ENCODE data around the gene TBL1X. TPM values are rescaled to one million over a fixed set of nuclear protein-coding genes. Genes with fewer than 3 reads are reported as not detected.

The TBL1X gene
- total and polyA plus RNA-seq, 2 of the 13 experiments (the other 11 are each of a cell fraction or from before 2014, with no cell fraction given) = 17.6 to 19.9 TPM

GRCh38 chrX:9591496-9591895 lies 126.6 kb downstream of the TBL1X start:
- ChIA-PET CTCF (ENCODE audit: low intra/inter-chr PET ratio, low total read pairs) (no interaction called here), POLR2A (no interaction called here)
- no peak for ATAC-seq
- H3K36me3 ChIP-seq (replicated peaks in 1 of 2; ENCODE audit: control insufficient read depth in 1 of 2, insufficient read depth in 2 of 2, low read length in 2 of 2) = no peaks in the 10 kb centered on the region
- in situ Hi-C loops (cut with HindIII; ENCODE audit: extremely low pct_ligation_motif_present, low pct_unique_long_range_greater_than_20kb) = no loop called here
- no peaks in the 10 kb centered on the region for H3K9me3 ChIP-seq (ENCODE audit: low read length)
- WGBS (ENCODE audit: low lambda C conversion rate) = 100% methylated on average over 2 of the region's 2 CpGs
- H3K79me2 ChIP-seq (ENCODE audit: insufficient read depth, low read length) = peaks cover 4% of the 10 kb centered on the region
- no peak overlapping the region for H3K4me3 ChIP-seq (replicated peaks in 1 of 3; ENCODE audit: insufficient read depth in 1 of 3, low read depth in 2 of 3, low read length in 3 of 3)
- intact Hi-C loops (cut with micrococcal nuclease; ENCODE audit: unreplicated experiment) = no loop called here
- TF ChIP-seq BRF2 (CRISPR knock-in tag; IDR thresholded peaks at IDR 0.05) = no peak
- no peaks in the 10 kb centered on the region for H3K4me1 ChIP-seq (ENCODE audit: insufficient read depth, low read length)
- H3K4me2 ChIP-seq (ENCODE audit: low read depth, low read length) = no peak overlapping the region
- no peak for FAIRE-seq
- no peak for DNase-seq (ENCODE audit: low spot score)
- BruUV-seq (replicated peaks) = no TSS peak
- peaks cover 5% of the 10 kb centered on the region for H4K20me1 ChIP-seq (ENCODE audit: insufficient read depth, low read length)
- no peak overlapping the region for H3K27ac ChIP-seq (ENCODE audit: extremely low read length, insufficient read depth, low read length)
- H2AFZ ChIP-seq (ENCODE audit: low read length) = no peak overlapping the region
- no peaks in the 10 kb centered on the region for H3K27me3 ChIP-seq (ENCODE audit: control insufficient read depth in 1 of 2, insufficient read depth in 2 of 2, low read length in 2 of 2)
- no peak overlapping the region for H3K9ac ChIP-seq (ENCODE audit: insufficient read depth, low read depth, low read length)

GRCh38 chrX:9593756-9594155 lies 128.9 kb downstream of the TBL1X start:
- H4K20me1 ChIP-seq (ENCODE audit: insufficient read depth, low read length) = peaks cover 5% of the 10 kb centered on the region
- peaks cover 4% of the 10 kb centered on the region for H3K79me2 ChIP-seq (ENCODE audit: insufficient read depth, low read length)
- ChIA-PET POLR2A (no interaction called here), CTCF (ENCODE audit: low intra/inter-chr PET ratio, low total read pairs) (no interaction called here)
- 99% methylated on average over 9 of the region's 9 CpGs for WGBS (ENCODE audit: low lambda C conversion rate)
- H3K4me1 ChIP-seq (ENCODE audit: insufficient read depth, low read length) = no peaks in the 10 kb centered on the region
- H3K36me3 ChIP-seq (replicated peaks in 1 of 2; ENCODE audit: control insufficient read depth in 1 of 2, insufficient read depth in 2 of 2, low read length in 2 of 2) = no peaks in the 10 kb centered on the region
- in situ Hi-C loops (cut with HindIII; ENCODE audit: extremely low pct_ligation_motif_present, low pct_unique_long_range_greater_than_20kb) (no loop called here), intact Hi-C loops (cut with micrococcal nuclease; ENCODE audit: unreplicated experiment) (no loop called here)
- no peak overlapping the region for H3K9ac ChIP-seq (ENCODE audit: insufficient read depth, low read depth, low read length)
- no peak overlapping the region for H3K27ac ChIP-seq (ENCODE audit: extremely low read length, insufficient read depth, low read length)
- H3K4me3 ChIP-seq (replicated peaks in 1 of 3; ENCODE audit: insufficient read depth in 1 of 3, low read depth in 2 of 3, low read length in 3 of 3) = no peak overlapping the region
- FAIRE-seq = no peak
- no peaks in the 10 kb centered on the region for H3K9me3 ChIP-seq (ENCODE audit: low read length)
- ATAC-seq = no peak
- no peak overlapping the region for H2AFZ ChIP-seq (ENCODE audit: low read length)
- no TSS peak for BruUV-seq (replicated peaks)
- no peaks in the 10 kb centered on the region for H3K27me3 ChIP-seq (ENCODE audit: control insufficient read depth in 1 of 2, insufficient read depth in 2 of 2, low read length in 2 of 2)
- DNase-seq (ENCODE audit: low spot score) = no peak
- no peak overlapping the region for H3K4me2 ChIP-seq (ENCODE audit: low read depth, low read length)
- no peak for TF ChIP-seq KAT7 (CRISPR knock-in tag; IDR thresholded peaks at IDR 0.05; ENCODE audit: borderline replicate concordance)
- TF ChIP-seq FIP1L1 (IDR thresholded peaks at IDR 0.05; ENCODE audit: borderline replicate concordance, insufficient read depth, low read depth, low read length) = no peak
- TF ChIP-seq ZNF136 (CRISPR knock-in tag; IDR thresholded peaks at IDR 0.05; ENCODE audit: low read depth) = no peak
- no peak for TF ChIP-seq ZNF83 (CRISPR knock-in tag; IDR thresholded peaks at IDR 0.05; ENCODE audit: borderline replicate concordance)
- TF ChIP-seq KAT8 (CRISPR knock-in tag; IDR thresholded peaks at IDR 0.05) = no peak
- TF ChIP-seq ZNF766 (CRISPR knock-in tag; IDR thresholded peaks at IDR 0.05; ENCODE audit: borderline replicate concordance) = no peak
- TF ChIP-seq ZHX1 (CRISPR knock-in tag; IDR thresholded peaks at IDR 0.05; ENCODE audit: low read depth) = no peak
- no peak for TF ChIP-seq ZBTB39 (CRISPR knock-in tag; IDR thresholded peaks at IDR 0.05)
- no peak for TF ChIP-seq KLF11 (CRISPR knock-in tag; IDR thresholded peaks at IDR 0.05)
